Measurements from ENCODE around the gene LACC1. TPM values are rescaled to one million over a fixed set of nuclear protein-coding genes. Genes with fewer than 3 reads are reported as not detected.

LACC1 gene
- polyA plus RNA-seq, 3 donors = 4.1 to 4.4 (median 4.3) TPM

- no peak for DNase-seq
Observed at GRCh38 chr13:43880926-43881325, 1.2 kb downstream of the LACC1 start.

GRCh38 chr13:43881580-43881979 is 1.9 kb downstream of the LACC1 start:
- no peak for DNase-seq

- no peak for DNase-seq
Observed at GRCh38 chr13:43883631-43884030, 3.9 kb downstream of the LACC1 start.

- no peak for DNase-seq
Observed at GRCh38 chr13:43884222-43884621, 4.5 kb downstream of the LACC1 start.

- no peak for DNase-seq
Observed at GRCh38 chr13:43894438-43894837, 14.7 kb downstream of the LACC1 start.

- no peak for DNase-seq
Observed at GRCh38 chr13:43895940-43896339, 16.2 kb downstream of the LACC1 start.

- DNase-seq = peak; percentile 71
Observed at GRCh38 chr13:43905435-43906031, 25.8 kb downstream of the LACC1 start.

GRCh38 chr13:43908156-43909126 is 28.7 kb downstream of the LACC1 start:
- peak; percentile 66 for DNase-seq

- DNase-seq = no peak
Observed at GRCh38 chr13:43910856-43911255, 31.2 kb downstream of the LACC1 start.

GRCh38 chr13:43911278-43911677 is 31.6 kb downstream of the LACC1 start:
- DNase-seq = no peak

GRCh38 chr13:43911871-43912270 is 32.2 kb downstream of the LACC1 start:
- no peak for DNase-seq

- no peak for DNase-seq
Observed at GRCh38 chr13:43915451-43915850, 35.7 kb downstream of the LACC1 start.

GRCh38 chr13:43916828-43917227 is 37.1 kb downstream of the LACC1 start:
- no peak for DNase-seq

- DNase-seq = no peak
Observed at GRCh38 chr13:43918636-43919035, 38.9 kb downstream of the LACC1 start.

- no peak for DNase-seq
Observed at GRCh38 chr13:43920965-43921674, 41.4 kb downstream of the LACC1 start.

- DNase-seq = no peak
Observed at GRCh38 chr13:43924549-43925245, 45.0 kb downstream of the LACC1 start.

GRCh38 chr13:43929947-43930346 is 50.2 kb downstream of the LACC1 start:
- no peak for DNase-seq

- no peak for DNase-seq
Observed at GRCh38 chr13:43933378-43933777, 53.7 kb downstream of the LACC1 start.

- no peak for DNase-seq
Observed at GRCh38 chr13:43934273-43934672, 54.6 kb downstream of the LACC1 start.

GRCh38 chr13:43935878-43936277 is 56.2 kb downstream of the LACC1 start:
- DNase-seq = no peak

GRCh38 chr13:43936647-43937046 is 56.9 kb downstream of the LACC1 start:
- no peak for DNase-seq

- no peak for DNase-seq
Observed at GRCh38 chr13:43937839-43938238, 58.1 kb downstream of the LACC1 start.

Measured in renal pelvis (tissue), 4 donors.